GM12878 (cell line): ENCODE data around the gene ELOF1. TPM values are rescaled to one million over a fixed set of nuclear protein-coding genes. Genes with fewer than 3 reads are reported as not detected.

ENCODE experiments used
- ATAC-seq: fragments of 200-7000 bp; cut with Tn5 transposase; 3 replicates; pipeline ENCODE4 v1.9.1; 2020; ENCODE audit warnings: mild to moderate bottlenecking, moderate library complexity
- BruUV-seq: library from RNA; stranded (reverse); fragments of 400-500 nt; replicated peaks from 2 replicates; lab custom pipeline; 2021; lab: Mats Ljungman, UMichigan
- CTCF ChIA-PET: fragments of 300-600 bp; sonication (Branson Sonifier 250); formaldehyde crosslinking; extraction: SDS; loops from one replicate; lab custom pipeline; 2021; ENCODE audit warnings: inconsistent platforms; lab: Yijun Ruan, JAX
- POLR2A ChIA-PET: fragments of 350-600 bp; formaldehyde crosslinking; extraction: SDS; loops from one replicate; lab custom pipeline; 2021; ENCODE audit warnings: inconsistent platforms; lab: Charles Lee
- RAD21 ChIA-PET: fragments of 300-600 bp; sonication (Branson Sonifier 250); formaldehyde crosslinking; loops from one replicate; lab custom pipeline; 2023; ENCODE audit warnings: antibody characterized with exemption; ENCODE audit not compliant: unreplicated experiment; lab: Charles Lee
- SMC1A ChIA-PET: fragments of 300-600 bp; sonication (Branson Sonifier 250); formaldehyde crosslinking; loops from one replicate; lab custom pipeline; 2023; ENCODE audit not compliant: unreplicated experiment, uncharacterized antibody; lab: Charles Lee
- DNase-seq: peaks from one replicate; pipeline ENCODE4 v3.0.0-alpha.2; 2011; ENCODE audit warnings: low read depth, low spot score
- FAIRE-seq: peaks from 3 replicates; lab custom pipeline; 2011; peaks lifted over from hg19 to GRCh38; lab: Jason Lieb, UNC
- H2AFZ ChIP-seq: 2 replicates; pipeline ENCODE4 v1.6.0; 2011; ENCODE audit warnings: low read depth, low read length, control low read depth; ENCODE audit not compliant: control insufficient read depth
- H3K27ac ChIP-seq: 2 replicates; pipeline ENCODE4 v1.5.1; 2011; ENCODE audit warnings: control low read depth; ENCODE audit not compliant: control insufficient read depth, insufficient read depth
- H3K27me3 ChIP-seq, 2 experiments: replicated peaks in 1 of 2; 2 replicates each; pipeline versions ENCODE4 v1.6.0 to v1.6.1; 2011; ENCODE audit warnings: low read length in 1 of 2; ENCODE audit not compliant: control insufficient read depth in 2 of 2, insufficient read depth in 2 of 2
- H3K36me3 ChIP-seq, 2 experiments: 2 replicates each; pipeline ENCODE4 v1.5.1; 2011; ENCODE audit warnings: low read length in 1 of 2; ENCODE audit not compliant: control insufficient read depth in 2 of 2, insufficient read depth in 2 of 2
- H3K4me1 ChIP-seq: 2 replicates; pipeline ENCODE4 v1.6.1; 2011; ENCODE audit warnings: mild to moderate bottlenecking, low read length, moderate library complexity, mixed read lengths; ENCODE audit not compliant: control insufficient read depth, insufficient read depth
- H3K4me2 ChIP-seq: 2 replicates; pipeline ENCODE4 v1.6.0; 2011; ENCODE audit warnings: control low read depth; ENCODE audit not compliant: control insufficient read depth, insufficient read depth
- H3K4me3 ChIP-seq: fragments of 200-600 bp; sonication (generic); 2 replicates; pipeline ENCODE4 v1.5.1; 2016
- H3K79me2 ChIP-seq: 2 replicates; pipeline ENCODE4 v1.6.0; 2011; ENCODE audit warnings: low read length; ENCODE audit not compliant: control insufficient read depth, insufficient read depth
- H3K9ac ChIP-seq: 2 replicates; pipeline ENCODE4 v1.8.0; 2011; ENCODE audit warnings: low read length, control low read depth, mixed read lengths; ENCODE audit not compliant: control insufficient read depth, insufficient read depth
- H3K9me3 ChIP-seq: replicated peaks from 3 replicates; pipeline ENCODE4 v1.5.1; 2011; ENCODE audit warnings: mild to moderate bottlenecking, low read length; ENCODE audit not compliant: control insufficient read depth, insufficient read depth
- H4K20me1 ChIP-seq: 2 replicates; pipeline ENCODE4 v1.6.0; 2011; ENCODE audit not compliant: control insufficient read depth, insufficient read depth
- BHLHE40 ChIP-seq, 2 experiments: fragments of 450-650 bp in 1 of 2; IDR thresholded peaks; 2 replicates each; pipeline ENCODE4 v1.6.1; 2011 to 2017; ENCODE audit warnings: low read depth in 2 of 2, borderline replicate concordance in 1 of 2, improper control_type of control experiment in 1 of 2, low read length in 1 of 2, mild to moderate bottlenecking in 1 of 2
- BRCA1 ChIP-seq: IDR thresholded peaks from 2 replicates; pipeline ENCODE4 v1.6.1; 2011; ENCODE audit warnings: low read depth, low read length, improper control_type of control experiment
- EED ChIP-seq: sonication (generic); IDR thresholded peaks from 2 replicates; pipeline ENCODE4 v1.6.1; 2016; ENCODE audit warnings: antibody characterized with exemption, low read depth
- IRF3 ChIP-seq: fragments of 450-650 bp; IDR thresholded peaks from 2 replicates; pipeline ENCODE4 v1.6.1; 2014; ENCODE audit warnings: mild to moderate bottlenecking
- JUND ChIP-seq: IDR thresholded peaks from 2 replicates; pipeline ENCODE4 v1.6.1; 2012; ENCODE audit warnings: low read depth, mild to moderate bottlenecking, low read length, improper control_type of control experiment, moderate library complexity
- NFYB ChIP-seq: IDR thresholded peaks from 2 replicates; pipeline ENCODE4 v1.6.1; 2011; ENCODE audit warnings: low read depth, mild to moderate bottlenecking, low read length, improper control_type of control experiment, moderate library complexity; ENCODE audit not compliant: insufficient read depth
- POLR2AphosphoS5 ChIP-seq: IDR thresholded peaks from 2 replicates; pipeline ENCODE4 v1.6.1; 2011; ENCODE audit warnings: mild to moderate bottlenecking, low read length, inconsistent platforms
- RUNX3 ChIP-seq: IDR thresholded peaks from 2 replicates; pipeline ENCODE4 v1.6.1; 2012; ENCODE audit warnings: low read length, inconsistent platforms
- SUZ12 ChIP-seq: fragments of 200-600 bp; sonication (generic); IDR thresholded peaks from one replicate; pipeline ENCODE4 v1.6.1; 2018; ENCODE audit warnings: antibody characterized with exemption, mild to moderate bottlenecking; ENCODE audit not compliant: unreplicated experiment
- TCF7 ChIP-seq: IDR thresholded peaks from 2 replicates; pipeline ENCODE4 v1.6.1; 2014; ENCODE audit warnings: antibody characterized with exemption, borderline replicate concordance
- ZNF24 ChIP-seq: fragments of 450-650 bp; IDR thresholded peaks from 2 replicates; pipeline ENCODE4 v1.6.1; 2017; ENCODE audit warnings: antibody characterized with exemption, mild to moderate bottlenecking
- ZNF687 ChIP-seq: fragments of 450-650 bp; IDR thresholded peaks from 2 replicates; pipeline ENCODE4 v1.6.1; 2017; ENCODE audit warnings: mild to moderate bottlenecking, moderate library complexity
- ZSCAN29 ChIP-seq: fragments of 450-650 bp; IDR thresholded peaks from 2 replicates; pipeline ENCODE4 v1.6.1; 2017; ENCODE audit warnings: mild to moderate bottlenecking, moderate library complexity
- WGBS: methylation state at CpG from one replicate; pipeline ENCODE4 v1.1.6; 2016; ENCODE audit warnings: low lambda C conversion rate; ENCODE audit not compliant: insufficient replicate concordance, insufficient coverage; ENCODE audit errors: missing lambda C conversion rate; 5-methylcytosine and 5-hydroxymethylcytosine counted together
- in situ Hi-C: fragments of 300-500 bp; cut with MboI; formaldehyde crosslinking; loops from 9 replicates; pipeline ENCODE4 v1.14.3; 2018; ENCODE audit warnings: mixed read lengths
- intact Hi-C: fragments of 100-400 bp; cut with micrococcal nuclease; formaldehyde crosslinking; loops from one replicate; pipeline ENCODE4 v1.14.2; 2022; ENCODE audit not compliant: unreplicated experiment
- polyA plus RNA-seq, 11 experiments: library from polyadenylated mRNA; depleted of rRNA in 4 of 11; unstranded in 6 of 11; stranded (reverse) in 5 of 11; fragments of >200 nt; fragmentation: Nextera tagmentation in 4 of 11; fragmentation: Illumina TruSeq in 1 of 11; extraction: Ambion mirVana in 4 of 11; extraction: Trizol in 1 of 11; gene quantifications; 1 replicate in 1 of 11; 2 replicates in 10 of 11; pipeline versions ENCODE4 v1.2.1 to v1.2.3, GENCODE V29; 2011 to 2016; ENCODE audit warnings: inconsistent platforms in 2 of 11, missing spikeins in 2 of 11, low read depth in 1 of 11
- total RNA-seq, 4 experiments: library from RNA; depleted of rRNA in 3 of 4; stranded (reverse); fragments of >200 nt in 3 of 4; fragmentation: Illumina TruSeq in 1 of 4; extraction: Trizol in 1 of 4; gene quantifications; 2 replicates each; pipeline versions ENCODE4 v1.2.1 to v1.2.3, GENCODE V29; 2013 to 2021
- TF ChIP-seq, protein P1 (sequence below), 3 experiments: IDR thresholded peaks in 2 of 3; conservative IDR thresholded peaks in 1 of 3; 2 replicates each; pipeline ENCODE4 v1.5.1; 2011; ENCODE audit warnings: low read depth in 3 of 3, low read length in 3 of 3, mild to moderate bottlenecking in 3 of 3, control low read depth in 2 of 3, moderate library complexity in 2 of 3, inconsistent platforms in 1 of 3, mixed read lengths in 1 of 3; ENCODE audit not compliant: control insufficient read depth in 2 of 3, insufficient read depth in 1 of 3; ENCODE audit errors: extremely low read depth in 1 of 3

ELOF1 gene
- total and polyA plus RNA-seq, 10 of the 15 experiments (the other 5 are each of a cell fraction or from before 2014, with no cell fraction given) = 11.7 to 124 (median 92.9) TPM

GRCh38 chr19:11530432-11530831, 28.6 kb downstream of the ELOF1 start:
- H3K36me3 ChIP-seq = no peaks in the 10 kb centered on the region
- WGBS = 64% methylated on average over 9 of the region's 9 CpGs
- no peaks in the 10 kb centered on the region for H3K27me3 ChIP-seq
- H3K4me1 ChIP-seq = no peaks in the 10 kb centered on the region
- DNase-seq (no peak), FAIRE-seq (no peak), ATAC-seq (no peak)
- no peaks in the 10 kb centered on the region for H4K20me1 ChIP-seq
- BruUV-seq = no TSS peak
- CTCF ChIA-PET = no interaction called here
- no peak overlapping the region for H3K9ac ChIP-seq
- H3K27ac ChIP-seq = no peak overlapping the region
- no peaks in the 10 kb centered on the region for H3K9me3 ChIP-seq
- intact Hi-C loops = no loop called here
- POLR2A ChIA-PET = interaction anchor here (0.5 kb wide), 1 partner anchor 96 kb away, joined by 3 read pairs; no protein-coding TSS in a partner anchor
- RAD21 ChIA-PET = no interaction called here
- in situ Hi-C loops = no loop called here
- SMC1A ChIA-PET = interaction anchor here (0.7 kb wide), 1 partner anchor 131 kb away, joined by 3 read pairs; no protein-coding TSS in a partner anchor
- peaks cover 4% of the 10 kb centered on the region; the same call in 1 of the 2 replicates for H3K79me2 ChIP-seq
- H3K4me3 ChIP-seq = no peak overlapping the region
- no peak overlapping the region for H3K4me2 ChIP-seq
- no peak overlapping the region for H2AFZ ChIP-seq
- TF ChIP-seq POLR2AphosphoS5 = no peak
- no peak for TF ChIP-seq EED
- TF ChIP-seq ZSCAN29 = no peak
- TF ChIP-seq BHLHE40 (IDR thresholded peaks at IDR 0.05; ENCODE audit: borderline replicate concordance in 1 of 2, low read depth in 2 of 2, low read length in 1 of 2) = peak; percentile 13 to 58; a peak in 2 of 4 replicates
- TF ChIP-seq SUZ12 = no peak
- no peak for TF ChIP-seq BRCA1
- TF ChIP-seq IRF3 = no peak
- TF ChIP-seq, protein P1, sequence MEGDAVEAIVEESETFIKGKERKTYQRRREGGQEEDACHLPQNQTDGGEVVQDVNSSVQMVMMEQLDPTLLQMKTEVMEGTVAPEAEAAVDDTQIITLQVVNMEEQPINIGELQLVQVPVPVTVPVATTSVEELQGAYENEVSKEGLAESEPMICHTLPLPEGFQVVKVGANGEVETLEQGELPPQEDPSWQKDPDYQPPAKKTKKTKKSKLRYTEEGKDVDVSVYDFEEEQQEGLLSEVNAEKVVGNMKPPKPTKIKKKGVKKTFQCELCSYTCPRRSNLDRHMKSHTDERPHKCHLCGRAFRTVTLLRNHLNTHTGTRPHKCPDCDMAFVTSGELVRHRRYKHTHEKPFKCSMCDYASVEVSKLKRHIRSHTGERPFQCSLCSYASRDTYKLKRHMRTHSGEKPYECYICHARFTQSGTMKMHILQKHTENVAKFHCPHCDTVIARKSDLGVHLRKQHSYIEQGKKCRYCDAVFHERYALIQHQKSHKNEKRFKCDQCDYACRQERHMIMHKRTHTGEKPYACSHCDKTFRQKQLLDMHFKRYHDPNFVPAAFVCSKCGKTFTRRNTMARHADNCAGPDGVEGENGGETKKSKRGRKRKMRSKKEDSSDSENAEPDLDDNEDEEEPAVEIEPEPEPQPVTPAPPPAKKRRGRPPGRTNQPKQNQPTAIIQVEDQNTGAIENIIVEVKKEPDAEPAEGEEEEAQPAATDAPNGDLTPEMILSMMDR (IDR thresholded peaks at IDR 0.05 in 2 of 3, conservative IDR thresholded peaks at IDR 0.05 in 1 of 3; ENCODE audit: control insufficient read depth in 2 of 3, extremely low read depth in 1 of 3, insufficient read depth in 1 of 3, low read depth in 3 of 3, low read length in 3 of 3) = 0 out of 6 replicates have a peak, but pooled peaks of 2 of the 3 experiments have one; percentile 4 to 5
- TF ChIP-seq NFYB = 0 out of 2 replicates have a peak, but pooled peaks have one; percentile 40
- no peak for TF ChIP-seq TCF7
- no peak for TF ChIP-seq ZNF24
- TF ChIP-seq RUNX3 = no peak
- TF ChIP-seq ZNF687 = no peak
- no peak for TF ChIP-seq JUND
